DOHH2 (cell line): Measurements from ENCODE around the gene S100A8.

Experiments used
- H3F3A ChIP-seq: fragments of 200-600 bp; sonication (generic), shearing (Covaris generic); 2 replicates; pipeline ENCODE4 v1.6.0; 2016; ENCODE audit warnings: antibody characterized with exemption, mild to moderate bottlenecking; ENCODE audit not compliant: control insufficient read depth, insufficient read depth
- H3K27ac ChIP-seq: fragments of 200-600 bp; sonication (generic); 2 replicates; pipeline ENCODE4 v1.5.1; 2014; ENCODE audit warnings: low read depth, mild to moderate bottlenecking, low read length, moderate library complexity
- H3K27me3 ChIP-seq: fragments of 200-600 bp; sonication (generic); 2 replicates; pipeline ENCODE4 v1.6.1; 2014; ENCODE audit warnings: mild to moderate bottlenecking, low read length, mixed read lengths; ENCODE audit not compliant: control insufficient read depth
- H3K36me3 ChIP-seq: fragments of 200-600 bp; sonication (generic); 2 replicates; pipeline ENCODE4 v1.6.1; 2014; ENCODE audit warnings: mild to moderate bottlenecking, low read length, moderate library complexity, mixed read lengths; ENCODE audit not compliant: control insufficient read depth
- H3K4me1 ChIP-seq: fragments of 200-600 bp; sonication (generic); 2 replicates; pipeline ENCODE4 v1.6.1; 2014; ENCODE audit warnings: mild to moderate bottlenecking, low read length, mixed read lengths; ENCODE audit not compliant: control insufficient read depth
- H3K4me2 ChIP-seq: fragments of 200-600 bp; sonication (generic); 2 replicates; pipeline ENCODE4 v1.6.0; 2014; ENCODE audit warnings: mild to moderate bottlenecking, low read length, moderate library complexity
- H3K4me3 ChIP-seq: fragments of 200-600 bp; sonication (generic); 2 replicates; pipeline ENCODE4 v1.5.1; 2014; ENCODE audit warnings: mild to moderate bottlenecking, low read length, mixed read lengths
- H3K79me2 ChIP-seq: fragments of 200-600 bp; sonication (generic); 2 replicates; pipeline ENCODE4 v1.6.1; 2014; ENCODE audit warnings: mild to moderate bottlenecking, low read length, mixed read lengths; ENCODE audit not compliant: control insufficient read depth
- H3K9me2 ChIP-seq: fragments of 200-600 bp; sonication (generic); replicated peaks from 2 replicates; pipeline ENCODE4 v1.6.1; 2014; ENCODE audit warnings: mild to moderate bottlenecking, low read length, mixed read lengths; ENCODE audit not compliant: control insufficient read depth
- H3K9me3 ChIP-seq: fragments of 200-600 bp; sonication (generic); 2 replicates; pipeline ENCODE4 v1.6.1; 2014; ENCODE audit warnings: antibody characterized with exemption, low read length, mixed read lengths; ENCODE audit not compliant: control insufficient read depth, insufficient read depth
- H4K20me1 ChIP-seq: fragments of 200-600 bp; sonication (generic); 2 replicates; pipeline ENCODE4 v1.6.0; 2014; ENCODE audit warnings: low read depth, mild to moderate bottlenecking, antibody characterized with exemption, low read length, moderate library complexity; ENCODE audit not compliant: control insufficient read depth, insufficient read depth
- CTCF ChIP-seq: fragments of 200-600 bp; sonication (generic); IDR thresholded peaks from one replicate; pipeline ENCODE4 v1.5.1; 2014; ENCODE audit warnings: antibody characterized with exemption, mild to moderate bottlenecking, low read depth, low read length; ENCODE audit not compliant: poor library complexity, severe bottlenecking
- EZH2phosphoT487 ChIP-seq: fragments of 200-600 bp; sonication (generic); IDR thresholded peaks from 2 replicates; pipeline ENCODE4 v1.6.1; 2017; ENCODE audit warnings: borderline replicate concordance, mild to moderate bottlenecking, antibody characterized with exemption, low read length, moderate library complexity, mixed read lengths

The S100A8 gene

GRCh38 chr1:153343811-153344717 is 46.8 kb downstream of the S100A8 start:
- TF ChIP-seq EZH2phosphoT487 (no peak), CTCF (no peak)
- Histone ChIP-seq H3K36me3 (no peaks in the 10 kb centered on the region), H3K27ac (no peak overlapping the region), H3K9me2 (no peaks in the 10 kb centered on the region), H3K79me2 (no peaks in the 10 kb centered on the region), H3K9me3 (no peaks in the 10 kb centered on the region), H3F3A (no peaks in the 10 kb centered on the region), H3K4me3 (no peak overlapping the region), H3K27me3 (peaks cover 17% of the 10 kb centered on the region), H3K4me2 (no peak overlapping the region), H3K4me1 (no peaks in the 10 kb centered on the region), H4K20me1 (no peaks in the 10 kb centered on the region)

DNA sequence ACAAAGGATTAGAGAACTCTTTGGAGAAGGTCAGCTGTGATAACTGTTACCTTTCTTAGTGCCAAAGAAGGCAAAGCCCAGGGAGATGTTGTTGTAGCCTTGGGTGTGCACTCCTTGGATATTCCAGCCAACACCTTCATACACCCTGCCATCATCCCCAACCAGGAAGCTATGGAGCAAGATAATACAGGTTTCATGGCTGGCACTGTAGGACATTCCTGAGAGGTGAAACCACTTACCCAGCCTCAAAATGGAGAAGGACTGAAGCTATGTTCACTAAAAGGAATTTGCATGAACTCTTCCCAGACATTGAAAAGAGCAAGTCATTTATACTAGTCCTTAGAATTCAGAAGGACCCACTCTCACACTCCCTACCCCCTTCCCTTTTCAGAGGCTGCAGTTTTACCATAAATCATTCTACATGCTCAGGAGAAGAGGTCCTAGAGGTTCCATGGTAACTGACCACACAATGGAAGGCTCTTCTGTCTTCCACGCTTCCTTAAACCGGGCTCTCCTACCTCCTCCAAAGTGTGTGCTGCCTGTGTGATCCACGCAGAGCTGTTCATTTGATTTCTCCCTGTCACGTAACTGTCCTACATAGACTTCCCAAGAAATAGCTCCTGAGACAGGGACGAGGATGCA is 47.7 kb downstream of the S100A8 start:
- H3K9me2 ChIP-seq, result no peaks in the 10 kb centered on the region
- no peak overlapping the region for H3K4me2 ChIP-seq

GRCh38 chr1:153342178-153342577 is 48.7 kb downstream of the S100A8 start:
- TF ChIP-seq CTCF (no peak), EZH2phosphoT487 (no peak)

More for the DNA sequence above, 47.7 kb downstream of the S100A8 start:
- no peak overlapping the region for H3K27ac ChIP-seq
- TF ChIP-seq CTCF, result no peak
- H4K20me1 ChIP-seq, result no peaks in the 10 kb centered on the region
- H3K4me1 ChIP-seq, result no peaks in the 10 kb centered on the region
- H3K4me3 ChIP-seq, result no peak overlapping the region
- no peaks in the 10 kb centered on the region for H3K36me3 ChIP-seq
- H3F3A ChIP-seq, result no peaks in the 10 kb centered on the region
- H3K27me3 ChIP-seq, result peaks cover 16% of the 10 kb centered on the region
- no peaks in the 10 kb centered on the region for H3K9me3 ChIP-seq
- no peaks in the 10 kb centered on the region for H3K79me2 ChIP-seq

More at GRCh38 chr1:153342178-153342577, 48.7 kb downstream of the S100A8 start:
- no peaks in the 10 kb centered on the region for H3F3A ChIP-seq
- no peaks in the 10 kb centered on the region for H3K4me1 ChIP-seq
- no peaks in the 10 kb centered on the region for H3K79me2 ChIP-seq
- no peak overlapping the region for H3K27ac ChIP-seq
- no peaks in the 10 kb centered on the region for H3K36me3 ChIP-seq
- H3K27me3 ChIP-seq, result peaks cover 16% of the 10 kb centered on the region
- H3K4me3 ChIP-seq, result no peak overlapping the region
- no peak overlapping the region for H3K4me2 ChIP-seq
- no peaks in the 10 kb centered on the region for H3K9me2 ChIP-seq
- H3K9me3 ChIP-seq, result no peaks in the 10 kb centered on the region
- no peaks in the 10 kb centered on the region for H4K20me1 ChIP-seq
